Muscle layer of colon (tissue), 2 donors: Measurements from ENCODE around the gene CLEC16A.

Experiments used
- H3K27ac ChIP-seq: one replicate; pipeline ENCODE4 v1.7.0; 2013; ENCODE audit warnings: low read depth, mild to moderate bottlenecking, low read length, moderate library complexity
- H3K27me3 ChIP-seq, 2 donors: one replicate each; pipeline ENCODE4 v1.7.0; 2013; ENCODE audit warnings: low read length in 2 of 2, mild to moderate bottlenecking in 2 of 2; ENCODE audit not compliant: insufficient read depth in 2 of 2, control insufficient read depth in 1 of 2
- H3K36me3 ChIP-seq: one replicate; pipeline ENCODE4 v1.7.0; 2013; ENCODE audit warnings: mild to moderate bottlenecking, low read length; ENCODE audit not compliant: insufficient read depth
- H3K4me1 ChIP-seq: one replicate; pipeline ENCODE4 v1.7.0; 2013; ENCODE audit warnings: mild to moderate bottlenecking, low read length; ENCODE audit not compliant: insufficient read depth
- H3K4me3 ChIP-seq, 2 donors: one replicate each; pipeline ENCODE4 v1.7.0; 2013; ENCODE audit warnings: low read length in 2 of 2, low read depth in 1 of 2, mild to moderate bottlenecking in 1 of 2, moderate library complexity in 1 of 2
- H3K9ac ChIP-seq: one replicate; pipeline ENCODE4 v1.7.0; 2013; ENCODE audit warnings: low read length
- H3K9me3 ChIP-seq: one replicate; pipeline ENCODE4 v1.7.0; 2013; ENCODE audit warnings: mild to moderate bottlenecking, low read length
- donor health status: abdominal sarcoma.
- donor health status: Adenocarcinoma of cecum.

CLEC16A gene

DNA sequence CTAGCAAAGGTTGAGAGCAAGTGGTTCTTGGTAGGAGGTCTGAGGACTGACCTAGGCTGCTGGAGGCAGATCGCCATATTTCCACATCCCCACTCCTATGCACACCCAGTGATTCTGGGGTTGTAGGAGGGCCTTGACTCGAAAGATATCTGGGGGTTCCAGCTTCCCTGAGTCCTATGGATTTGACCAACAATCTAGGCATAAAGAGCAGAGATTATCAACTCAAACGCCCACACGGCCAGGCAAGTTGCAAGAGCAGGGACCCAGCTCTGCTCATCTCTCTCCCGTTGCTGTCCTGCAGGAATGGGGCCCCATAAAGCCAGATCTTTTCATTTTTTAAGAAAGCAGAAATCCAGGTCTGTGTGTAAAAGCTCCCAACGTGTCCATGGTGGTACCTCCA, 217.1 kb downstream of the CLEC16A start:
- H3K9ac ChIP-seq: no peak overlapping the region
- H3K27me3 ChIP-seq: no peaks in the 10 kb centered on the region
- peaks cover 1% of the 10 kb centered on the region for H3K36me3 ChIP-seq
- peak overlapping the region; percentile 16 for H3K27ac ChIP-seq
- H3K9me3 ChIP-seq: no peaks in the 10 kb centered on the region
- peaks cover 45% of the 10 kb centered on the region for H3K4me1 ChIP-seq
- no peak overlapping the region for H3K4me3 ChIP-seq

DNA sequence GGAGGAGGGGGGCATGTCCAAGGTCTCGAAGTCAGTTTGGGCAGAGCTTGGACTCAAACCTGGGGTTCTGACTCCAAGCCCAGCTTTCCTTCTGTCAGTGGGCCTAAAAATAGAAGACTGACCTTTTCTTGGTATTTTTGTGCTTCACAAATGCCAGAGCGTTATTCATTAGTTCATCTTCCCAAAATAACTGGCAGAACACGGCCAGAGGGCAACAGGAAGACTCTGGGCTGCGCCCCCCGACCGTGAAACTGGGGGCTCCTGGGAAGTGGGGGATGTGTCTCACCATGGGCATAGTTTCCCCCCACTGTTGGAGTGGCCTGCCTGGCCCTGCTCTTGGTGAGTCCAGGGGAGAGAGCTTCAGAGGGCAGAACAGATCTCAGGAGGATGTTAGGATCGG, 217.6 kb downstream of the CLEC16A start:
- no peak overlapping the region for H3K4me3 ChIP-seq
- no peaks in the 10 kb centered on the region for H3K27me3 ChIP-seq
- H3K9ac ChIP-seq: no peak overlapping the region
- H3K9me3 ChIP-seq: no peaks in the 10 kb centered on the region
- H3K27ac ChIP-seq: peak overlapping the region; percentile 16
- peaks cover 45% of the 10 kb centered on the region for H3K4me1 ChIP-seq
- peaks cover 7% of the 10 kb centered on the region for H3K36me3 ChIP-seq

DNA sequence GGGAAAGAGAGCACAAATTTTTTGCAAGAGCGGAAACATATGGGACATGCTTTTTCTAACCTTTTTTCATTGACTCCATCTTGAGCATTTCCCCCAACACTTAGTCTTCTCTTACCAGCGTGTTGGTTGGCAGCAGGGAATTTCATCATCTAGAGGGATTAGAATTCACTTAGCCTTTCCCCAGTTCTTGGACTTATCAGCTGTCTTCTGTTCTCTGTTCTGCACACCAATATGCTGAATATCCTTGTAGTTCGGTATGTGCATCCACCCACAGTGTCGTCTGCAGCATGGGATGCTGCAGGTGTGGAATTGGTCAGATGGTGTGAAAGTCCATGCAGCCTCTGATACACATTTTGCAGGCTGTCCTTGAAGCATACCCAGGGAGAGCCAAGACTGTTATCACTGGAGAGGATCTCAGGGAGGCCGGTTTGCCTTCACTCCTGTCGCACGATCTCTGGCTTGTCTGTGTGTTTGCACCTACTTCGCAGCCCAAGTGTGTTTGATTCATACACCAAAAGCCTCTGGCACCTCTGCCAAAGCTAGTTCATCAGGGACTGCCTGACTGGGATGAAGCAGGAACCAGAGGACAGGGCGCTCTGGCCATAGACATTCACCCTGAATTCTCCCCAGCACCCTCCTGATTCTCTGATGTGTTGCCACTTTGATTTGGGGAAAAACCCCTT, 218.4 kb downstream of the CLEC16A start:
- Histone ChIP-seq H3K9ac (no peak overlapping the region), H3K27ac (peak overlapping the region; percentile 16)

GRCh38 chr16:11163761-11164261, 219.4 kb downstream of the CLEC16A start:
- Histone ChIP-seq H3K27ac (peak overlapping the region; percentile 55), H3K36me3 (peaks cover 16% of the 10 kb centered on the region), H3K9ac (no peak overlapping the region)

More for the DNA sequence above, 218.4 kb downstream of the CLEC16A start:
- no peak overlapping the region for H3K4me3 ChIP-seq
- H3K4me1 ChIP-seq: peaks cover 45% of the 10 kb centered on the region
- H3K27me3 ChIP-seq: no peaks in the 10 kb centered on the region
- H3K36me3 ChIP-seq: peaks cover 14% of the 10 kb centered on the region
- no peaks in the 10 kb centered on the region for H3K9me3 ChIP-seq

DNA sequence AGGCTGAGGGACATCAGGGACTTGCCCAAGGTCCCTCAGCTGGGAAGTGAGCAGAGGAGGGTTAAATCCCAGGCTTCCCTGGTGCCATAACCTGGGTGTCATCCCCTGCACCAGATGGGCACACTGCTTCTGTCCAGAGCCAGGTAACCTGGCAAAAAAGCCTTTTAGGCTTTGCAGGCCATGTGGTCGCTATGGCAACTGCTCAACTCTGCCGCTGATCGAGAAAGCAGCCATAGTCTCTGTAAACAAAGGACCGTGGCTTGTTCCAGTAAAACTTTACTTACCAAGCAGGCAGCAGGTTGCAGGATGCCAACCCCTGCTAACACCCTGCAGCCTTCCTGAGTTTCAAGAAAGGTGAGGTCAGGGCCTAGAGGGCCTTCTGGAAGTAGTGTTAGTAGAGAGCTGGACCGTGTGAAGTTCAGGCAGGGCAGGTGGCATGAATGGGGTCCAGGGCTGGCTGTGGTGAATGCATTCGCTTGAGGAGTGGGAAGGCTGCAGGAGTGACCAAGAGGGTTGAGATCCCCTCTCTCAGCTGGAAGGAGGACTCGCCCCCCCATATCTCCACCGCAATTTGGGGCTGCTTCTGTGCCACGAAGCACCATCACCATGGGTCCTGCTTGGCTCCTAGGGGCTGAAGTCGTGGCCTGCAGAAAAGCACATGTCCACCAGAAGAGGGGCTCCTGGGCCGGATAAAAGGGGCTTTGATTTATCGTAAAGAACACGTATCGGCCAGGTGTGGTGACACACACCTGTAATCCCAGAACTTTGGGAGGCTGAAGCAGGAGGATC, 220.3 kb downstream of the CLEC16A start:
- no peaks in the 10 kb centered on the region for H3K9me3 ChIP-seq
- H3K4me1 ChIP-seq: peaks cover 40% of the 10 kb centered on the region
- no peak overlapping the region for H3K9ac ChIP-seq
- peaks cover 16% of the 10 kb centered on the region for H3K36me3 ChIP-seq
- no peaks in the 10 kb centered on the region for H3K27me3 ChIP-seq
- H3K27ac ChIP-seq: peak overlapping the region; percentile 55
- H3K4me3 ChIP-seq: no peak overlapping the region

More at GRCh38 chr16:11163761-11164261, 219.4 kb downstream of the CLEC16A start:
- Histone ChIP-seq H3K27me3 (no peaks in the 10 kb centered on the region), H3K4me3 (no peak overlapping the region), H3K9me3 (no peaks in the 10 kb centered on the region), H3K4me1 (peaks cover 45% of the 10 kb centered on the region)

GRCh38 chr16:11165349-11165748, 221.0 kb downstream of the CLEC16A start:
- Histone ChIP-seq H3K9me3 (no peaks in the 10 kb centered on the region), H3K27ac (no peak overlapping the region), H3K4me1 (peaks cover 40% of the 10 kb centered on the region), H3K4me3 (no peak overlapping the region), H3K36me3 (peaks cover 16% of the 10 kb centered on the region), H3K27me3 (no peaks in the 10 kb centered on the region), H3K9ac (no peak overlapping the region)

DNA sequence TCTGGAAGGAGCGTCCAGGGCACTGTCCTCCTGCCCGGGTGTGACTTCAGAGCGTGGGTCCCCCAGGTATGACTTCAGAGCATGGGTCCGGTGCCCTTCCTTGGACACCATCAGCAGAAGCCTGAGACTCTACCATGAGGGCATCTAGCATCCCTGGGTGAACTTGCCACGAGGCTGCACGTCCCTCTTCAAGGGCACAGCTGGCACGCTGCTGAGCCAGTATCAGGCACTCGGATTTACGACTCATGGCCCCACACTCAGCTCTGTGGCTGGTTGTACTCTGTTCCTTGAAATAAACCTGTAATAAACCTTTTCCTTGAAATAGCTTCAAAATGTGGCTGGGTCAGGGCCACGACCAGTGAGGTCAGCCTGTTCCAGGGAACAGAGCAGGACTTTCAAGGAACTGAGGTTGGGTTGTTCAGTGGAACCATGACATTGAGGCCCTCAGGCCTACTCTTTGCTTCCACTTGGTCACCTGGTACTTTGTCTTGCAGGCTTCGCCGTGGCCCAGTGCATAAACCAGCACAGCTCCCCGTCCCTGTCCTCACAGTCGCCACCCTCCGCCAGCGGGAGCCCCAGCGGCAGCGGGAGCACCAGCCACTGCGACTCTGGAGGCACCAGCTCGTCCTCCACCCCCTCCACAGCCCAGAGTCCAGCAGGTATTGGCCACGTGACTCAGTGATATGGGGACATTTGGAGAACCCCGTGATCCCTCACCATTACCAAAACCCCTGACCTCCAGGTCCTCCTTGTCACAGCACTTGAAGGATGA, 221.7 kb downstream of the CLEC16A start:
- Histone ChIP-seq H3K4me1 (peaks cover 37% of the 10 kb centered on the region), H3K9me3 (no peaks in the 10 kb centered on the region), H3K27me3 (no peaks in the 10 kb centered on the region), H3K27ac (no peak overlapping the region), H3K4me3 (no peak overlapping the region), H3K9ac (no peak overlapping the region), H3K36me3 (peaks cover 16% of the 10 kb centered on the region)

GRCh38 chr16:11167581-11167980, 223.2 kb downstream of the CLEC16A start:
- Histone ChIP-seq H3K36me3 (peaks cover 16% of the 10 kb centered on the region), H3K27ac (no peak overlapping the region), H3K27me3 (no peaks in the 10 kb centered on the region), H3K9ac (no peak overlapping the region), H3K4me3 (no peak overlapping the region), H3K9me3 (no peaks in the 10 kb centered on the region), H3K4me1 (peaks cover 23% of the 10 kb centered on the region)

DNA sequence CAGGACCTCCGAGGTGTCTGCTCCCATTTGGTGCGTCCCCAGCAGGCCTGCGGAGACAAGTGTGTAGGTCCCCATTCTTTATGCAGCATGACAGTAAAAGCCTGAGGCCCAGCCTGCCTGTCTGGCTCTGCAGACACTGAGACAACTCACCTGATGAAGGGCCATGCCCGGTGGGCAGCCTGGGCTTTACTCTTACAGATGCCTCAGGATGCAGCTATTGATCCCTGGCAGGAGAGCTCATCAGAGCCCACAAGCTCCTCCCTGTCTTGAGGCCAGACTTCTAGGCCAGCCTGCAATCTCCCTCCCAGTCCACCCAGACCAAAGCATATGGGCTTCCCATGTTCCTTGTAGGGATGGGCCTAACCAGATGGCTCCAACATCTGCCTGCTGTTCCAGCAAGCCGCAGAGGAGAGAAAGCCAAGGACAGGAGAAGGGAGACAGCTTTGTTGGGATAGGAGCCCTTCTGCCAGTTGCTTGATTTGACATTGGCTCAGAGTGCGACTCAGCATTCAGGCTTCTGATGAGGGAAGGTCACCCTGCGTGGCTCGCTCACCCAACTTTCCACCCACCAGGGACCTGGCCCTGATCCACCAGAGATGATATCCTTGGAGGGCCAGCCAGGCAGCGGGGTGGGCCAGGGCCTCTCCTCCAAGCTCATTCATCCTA, 224.2 kb downstream of the CLEC16A start:
- H3K27ac ChIP-seq: no peak overlapping the region
- peaks cover 22% of the 10 kb centered on the region for H3K36me3 ChIP-seq
- no peaks in the 10 kb centered on the region for H3K27me3 ChIP-seq
- H3K4me3 ChIP-seq: no peak overlapping the region
- no peaks in the 10 kb centered on the region for H3K9me3 ChIP-seq
- H3K9ac ChIP-seq: no peak overlapping the region
- H3K4me1 ChIP-seq: peaks cover 13% of the 10 kb centered on the region

DNA sequence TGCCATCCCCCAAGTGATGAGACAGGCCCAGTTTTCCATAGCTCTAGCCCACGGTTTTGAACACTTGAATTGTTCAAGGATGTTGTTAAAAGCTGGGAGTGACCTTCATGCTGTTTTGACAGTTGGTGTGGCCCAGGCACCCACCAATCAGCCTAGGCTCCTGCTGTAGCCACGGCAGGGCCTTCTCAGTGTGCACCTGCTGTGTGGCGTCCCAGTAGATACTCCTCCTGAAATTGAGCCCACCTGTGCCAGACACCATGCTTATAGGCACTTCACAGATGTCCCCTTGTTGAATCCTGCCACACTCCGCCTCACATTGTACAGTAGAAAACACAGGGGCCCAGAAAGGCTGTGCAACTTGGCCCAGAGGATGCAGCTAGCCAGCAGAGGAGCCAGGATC, 225.3 kb downstream of the CLEC16A start:
- H3K27me3 ChIP-seq: no peaks in the 10 kb centered on the region
- peaks cover 2% of the 10 kb centered on the region for H3K4me1 ChIP-seq
- peaks cover 27% of the 10 kb centered on the region for H3K36me3 ChIP-seq
- H3K4me3 ChIP-seq: no peak overlapping the region
- no peak overlapping the region for H3K9ac ChIP-seq
- no peak overlapping the region for H3K27ac ChIP-seq
- H3K9me3 ChIP-seq: no peaks in the 10 kb centered on the region

- H3K36me3 ChIP-seq: peaks cover 27% of the 10 kb centered on the region
- no peaks in the 10 kb centered on the region for H3K9me3 ChIP-seq
- H3K9ac ChIP-seq: no peak overlapping the region
- no peak overlapping the region for H3K4me3 ChIP-seq
- H3K27ac ChIP-seq: no peak overlapping the region
- H3K27me3 ChIP-seq: no peaks in the 10 kb centered on the region
- H3K4me1 ChIP-seq: no peaks in the 10 kb centered on the region
These were observed 225.8 kb downstream of the CLEC16A start for GRCh38 chr16:11170201-11170600.
